Measurements from ENCODE around the gene RPL12. TPM values are rescaled to one million over a fixed set of nuclear protein-coding genes. Genes with fewer than 3 reads are reported as not detected.

RPL12 gene
- total RNA-seq: 1,020 TPM
- long read RNA-seq, transcript RPL12-201 (7 exons, 633 nt): major isoform, 261 of 273 reads
- long read RNA-seq, transcript RPL12-204 (7 exons, 864 nt): minor isoform, 5 of 273 reads
- long read RNA-seq, partial matches to known transcripts: 4 of 273 reads
- long read RNA-seq, other reads (novel, unspliced or antisense): 3 of 273 reads

- TF ChIP-seq CTCF (IDR thresholded peaks at IDR 0.05): no peak
- DNase-seq (peak; percentile 97), ATAC-seq (peak; percentile 85)
- no peaks in the 10 kb centered on the region for H3K27me3 ChIP-seq
- peaks cover 32% of the 10 kb centered on the region for H3K4me1 ChIP-seq
- H3K4me3 ChIP-seq: peak within 1 kb of the TSS; percentile 80
- intact Hi-C loops (cut with DNase I): no loop called here
- H3K27ac ChIP-seq: peak within 1 kb of the TSS; percentile 93
- peaks cover 43% of the 10 kb centered on the region for H3K36me3 ChIP-seq
- H3K9me3 ChIP-seq: no peaks in the 10 kb centered on the region
Measured at GRCh38 chr9:127450830-127451607, at the start of gene RPL12, which contains the start of gene LRSAM1. Gene RPL12 (minus strand): TSS chr9:127451406. CDS start chr9:127451317, 89 bp downstream. Gene LRSAM1 (plus strand): TSS chr9:127451510. CDS start chr9:127454528, 3,018 bp downstream.

- TF ChIP-seq CTCF (IDR thresholded peaks at IDR 0.05): no peak
- intact Hi-C loops (cut with DNase I): loop anchor here (5.0 kb wide), 1 partner anchor 86 kb away; no protein-coding TSS in a partner anchor
- H3K4me1 ChIP-seq: no peaks in the 10 kb centered on the region
- H3K27ac ChIP-seq: no peak overlapping the region
- H3K27me3 ChIP-seq: no peaks in the 10 kb centered on the region
- DNase-seq: peak; percentile 54
- no peak overlapping the region for H3K4me3 ChIP-seq
- peaks cover 77% of the 10 kb centered on the region for H3K36me3 ChIP-seq
- no peaks in the 10 kb centered on the region for H3K9me3 ChIP-seq
- no peak for ATAC-seq
Measured at GRCh38 chr9:127500862-127501261, 49.7 kb upstream of the RPL12 start.

- H3K9me3 ChIP-seq: no peaks in the 10 kb centered on the region
- intact Hi-C loops (cut with DNase I): loop anchor here (5.0 kb wide), 1 partner anchor 87 kb away; no protein-coding TSS in a partner anchor
- no peak for TF ChIP-seq CTCF (IDR thresholded peaks at IDR 0.05)
- ATAC-seq: no peak
- H3K4me1 ChIP-seq: no peaks in the 10 kb centered on the region
- no peak overlapping the region for H3K27ac ChIP-seq
- H3K4me3 ChIP-seq: no peak overlapping the region
- H3K36me3 ChIP-seq: peaks cover 78% of the 10 kb centered on the region
- DNase-seq: no peak
- no peaks in the 10 kb centered on the region for H3K27me3 ChIP-seq
Measured at GRCh38 chr9:127500399-127500798, 49.2 kb upstream of the RPL12 start.

GRCh38 chr9:127498298-127498697, 47.1 kb upstream of the RPL12 start:
- peaks cover 68% of the 10 kb centered on the region for H3K36me3 ChIP-seq
- no peak overlapping the region for H3K4me3 ChIP-seq
- no peaks in the 10 kb centered on the region for H3K27me3 ChIP-seq
- H3K9me3 ChIP-seq: no peaks in the 10 kb centered on the region
- intact Hi-C loops (cut with DNase I): loop anchor here (10.0 kb wide), 1 partner anchor 227 kb away; no protein-coding TSS in a partner anchor
- H3K4me1 ChIP-seq: peaks cover 6% of the 10 kb centered on the region
- no peak overlapping the region for H3K27ac ChIP-seq
- TF ChIP-seq CTCF (IDR thresholded peaks at IDR 0.05): no peak
- ATAC-seq: no peak
- DNase-seq: no peak

GRCh38 chr9:127497656-127498290, 46.6 kb upstream of the RPL12 start:
- Histone ChIP-seq H3K27me3 (no peaks in the 10 kb centered on the region), H3K4me1 (peaks cover 6% of the 10 kb centered on the region), H3K36me3 (peaks cover 68% of the 10 kb centered on the region), H3K9me3 (no peaks in the 10 kb centered on the region), H3K4me3 (no peak overlapping the region), H3K27ac (no peak overlapping the region)
- no peak for ATAC-seq
- no peak for TF ChIP-seq CTCF (IDR thresholded peaks at IDR 0.05)
- DNase-seq: no peak
- intact Hi-C loops (cut with DNase I): loop anchor here (10.0 kb wide), 1 partner anchor 227 kb away; no protein-coding TSS in a partner anchor

All from upper lobe of right lung (tissue), 1 donor.